ENCODE results near the gene NPAS3.

DNA sequence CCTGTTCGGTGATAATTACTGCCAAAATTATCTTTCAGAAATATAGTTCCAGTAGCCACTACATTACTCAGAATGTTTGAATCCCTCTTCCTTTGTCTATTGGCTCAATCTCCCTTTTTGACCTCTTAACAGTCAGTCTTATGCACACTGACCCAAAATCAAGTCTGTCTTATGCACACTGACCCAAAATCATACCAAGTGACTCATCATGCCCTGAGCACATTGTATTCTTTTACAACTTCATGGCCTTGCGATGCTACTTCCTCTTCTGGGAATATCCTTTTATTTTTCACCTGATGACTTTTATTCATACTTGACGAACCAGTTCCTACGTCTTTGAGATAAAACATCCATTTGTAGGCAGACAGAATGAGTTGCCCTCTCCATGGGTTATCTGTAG lies 182.3 kb downstream of the NPAS3 start:
- TF ChIP-seq, protein P1, sequence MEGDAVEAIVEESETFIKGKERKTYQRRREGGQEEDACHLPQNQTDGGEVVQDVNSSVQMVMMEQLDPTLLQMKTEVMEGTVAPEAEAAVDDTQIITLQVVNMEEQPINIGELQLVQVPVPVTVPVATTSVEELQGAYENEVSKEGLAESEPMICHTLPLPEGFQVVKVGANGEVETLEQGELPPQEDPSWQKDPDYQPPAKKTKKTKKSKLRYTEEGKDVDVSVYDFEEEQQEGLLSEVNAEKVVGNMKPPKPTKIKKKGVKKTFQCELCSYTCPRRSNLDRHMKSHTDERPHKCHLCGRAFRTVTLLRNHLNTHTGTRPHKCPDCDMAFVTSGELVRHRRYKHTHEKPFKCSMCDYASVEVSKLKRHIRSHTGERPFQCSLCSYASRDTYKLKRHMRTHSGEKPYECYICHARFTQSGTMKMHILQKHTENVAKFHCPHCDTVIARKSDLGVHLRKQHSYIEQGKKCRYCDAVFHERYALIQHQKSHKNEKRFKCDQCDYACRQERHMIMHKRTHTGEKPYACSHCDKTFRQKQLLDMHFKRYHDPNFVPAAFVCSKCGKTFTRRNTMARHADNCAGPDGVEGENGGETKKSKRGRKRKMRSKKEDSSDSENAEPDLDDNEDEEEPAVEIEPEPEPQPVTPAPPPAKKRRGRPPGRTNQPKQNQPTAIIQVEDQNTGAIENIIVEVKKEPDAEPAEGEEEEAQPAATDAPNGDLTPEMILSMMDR (IDR thresholded peaks at IDR 0.05): no peak
- no peak for TF ChIP-seq POLR2A (IDR thresholded peaks at IDR 0.05)
- TF ChIP-seq EP300 (IDR thresholded peaks at IDR 0.05): no peak
